A549 (cell line): Measurements from ENCODE around the gene MXRA7.

Experiments used
- POLR2A ChIP-seq: IDR thresholded peaks from 2 replicates; pipeline ENCODE4 v1.6.1; 2012; ENCODE audit warnings: mild to moderate bottlenecking, low read length
- RARB ChIP-seq: fragments of 250-450 bp; sonication (Bioruptor Pico); IDR thresholded peaks from 2 replicates; pipeline ENCODE4 v1.8.0; 2021; ENCODE audit warnings: mild to moderate bottlenecking, moderate library complexity
- ZFP36 ChIP-seq: fragments of 450-650 bp; IDR thresholded peaks from 2 replicates; pipeline ENCODE4 v1.6.1; 2014; ENCODE audit warnings: borderline replicate concordance; ENCODE audit not compliant: partially characterized antibody
- TF ChIP-seq, protein P1 (sequence below): fragments of >200 bp; sonication (Bioruptor Twin); formaldehyde crosslinking; IDR thresholded peaks from 3 replicates; pipeline ENCODE4 v1.5.1; 2016

DNA sequence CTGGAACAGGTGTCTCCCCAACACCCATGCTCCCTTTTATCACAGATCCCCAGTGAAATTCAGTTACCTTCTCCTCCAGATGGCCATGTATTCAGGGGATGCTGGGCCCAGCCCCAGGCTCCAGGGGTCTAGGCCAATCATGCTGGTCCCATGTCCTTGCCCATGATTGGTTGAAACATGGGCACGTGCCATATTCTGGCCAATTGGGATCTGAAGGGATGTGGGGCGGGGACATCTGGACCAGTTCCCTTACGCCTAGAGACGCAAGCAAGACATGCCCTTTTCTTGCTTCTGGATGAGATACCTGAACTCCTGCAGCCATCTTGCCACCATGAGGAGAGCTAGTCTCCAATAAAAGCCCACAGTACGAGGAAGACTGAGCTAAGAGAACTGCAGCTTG, 36.2 kb downstream of the MXRA7 start:
- no peak for TF ChIP-seq ZFP36
- no peak for TF ChIP-seq POLR2A
- TF ChIP-seq, protein P1, sequence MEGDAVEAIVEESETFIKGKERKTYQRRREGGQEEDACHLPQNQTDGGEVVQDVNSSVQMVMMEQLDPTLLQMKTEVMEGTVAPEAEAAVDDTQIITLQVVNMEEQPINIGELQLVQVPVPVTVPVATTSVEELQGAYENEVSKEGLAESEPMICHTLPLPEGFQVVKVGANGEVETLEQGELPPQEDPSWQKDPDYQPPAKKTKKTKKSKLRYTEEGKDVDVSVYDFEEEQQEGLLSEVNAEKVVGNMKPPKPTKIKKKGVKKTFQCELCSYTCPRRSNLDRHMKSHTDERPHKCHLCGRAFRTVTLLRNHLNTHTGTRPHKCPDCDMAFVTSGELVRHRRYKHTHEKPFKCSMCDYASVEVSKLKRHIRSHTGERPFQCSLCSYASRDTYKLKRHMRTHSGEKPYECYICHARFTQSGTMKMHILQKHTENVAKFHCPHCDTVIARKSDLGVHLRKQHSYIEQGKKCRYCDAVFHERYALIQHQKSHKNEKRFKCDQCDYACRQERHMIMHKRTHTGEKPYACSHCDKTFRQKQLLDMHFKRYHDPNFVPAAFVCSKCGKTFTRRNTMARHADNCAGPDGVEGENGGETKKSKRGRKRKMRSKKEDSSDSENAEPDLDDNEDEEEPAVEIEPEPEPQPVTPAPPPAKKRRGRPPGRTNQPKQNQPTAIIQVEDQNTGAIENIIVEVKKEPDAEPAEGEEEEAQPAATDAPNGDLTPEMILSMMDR = no peak
- TF ChIP-seq RARB (CRISPR knock-in tag) = no peak
